HG03575 (cell line): ENCODE results near the gene PPP4R3A.
"Not testable (repeated sequence)": the region's sequence is repeated elsewhere in the genome, so short reads cannot be mapped to it uniquely, and the experiment has no call there.

Experiments
- ATAC-seq: cut with Tn5 transposase; IDR thresholded peaks from one replicate; pipeline ENCODE4 v1.9.1; 2021; ENCODE audit not compliant: unreplicated experiment, insufficient number of reproducible peaks, low FRiP score; ENCODE audit errors: extremely low read depth

Gene PPP4R3A

DNA sequence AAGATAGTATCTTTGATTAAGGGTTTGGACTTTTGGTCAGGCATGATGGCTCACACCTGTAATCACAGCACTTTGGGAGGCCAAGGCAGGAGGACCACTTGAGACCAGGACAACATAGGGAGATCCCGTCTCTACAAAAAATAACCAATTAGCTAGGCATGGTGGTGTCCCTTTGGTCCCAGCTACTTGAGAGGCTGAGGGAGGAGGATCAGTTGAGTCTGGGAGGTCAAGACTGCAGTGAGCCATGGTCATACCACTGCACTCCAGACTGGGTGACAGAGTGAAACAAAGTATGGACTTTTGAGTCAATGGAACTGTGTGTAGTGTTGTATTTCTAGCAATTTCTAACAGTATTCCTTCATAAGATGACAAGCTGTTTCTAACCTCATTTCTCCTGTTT lies 53.8 kb downstream of the PPP4R3A start:
- no peak for ATAC-seq

DNA sequence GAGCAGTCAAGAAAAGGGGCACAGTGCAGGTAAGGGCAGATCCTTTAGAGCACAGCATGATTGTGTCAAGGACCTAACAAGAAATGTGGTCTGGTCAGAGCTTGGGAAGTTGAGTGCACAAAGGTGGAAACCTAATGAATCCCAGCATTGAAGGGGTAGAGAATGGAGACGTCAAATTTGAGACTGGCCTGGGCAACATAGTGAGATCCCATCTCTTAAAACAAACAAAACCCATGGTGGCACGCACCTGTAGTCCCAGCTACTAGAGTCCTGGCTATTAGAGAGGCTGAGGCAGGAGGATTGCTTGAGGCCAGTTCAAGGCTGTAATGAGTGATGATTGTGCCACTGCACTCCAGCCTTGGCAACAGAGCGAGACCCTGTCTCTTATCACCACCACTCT lies 55.5 kb downstream of the PPP4R3A start:
- ATAC-seq = no peak

DNA sequence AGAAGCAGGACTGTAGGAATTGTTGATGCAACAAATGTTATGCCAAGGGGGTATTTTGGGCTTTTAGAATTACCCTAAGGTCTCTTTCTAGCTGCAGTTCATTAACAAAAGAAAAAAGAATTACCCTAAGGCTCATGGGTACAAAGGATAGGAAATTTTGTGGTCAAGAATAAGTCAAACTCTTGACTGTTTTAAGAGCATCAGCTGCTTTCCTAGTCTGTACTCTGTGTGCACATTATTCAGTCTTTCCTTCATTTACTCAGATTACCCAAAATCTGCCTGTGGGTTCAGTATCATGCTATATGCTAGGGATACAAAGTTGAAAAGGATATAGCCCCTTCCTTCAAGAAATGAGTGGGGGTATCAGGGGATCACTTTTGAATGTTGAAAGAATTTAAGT lies 56.0 kb downstream of the PPP4R3A start:
- no peak for ATAC-seq

DNA sequence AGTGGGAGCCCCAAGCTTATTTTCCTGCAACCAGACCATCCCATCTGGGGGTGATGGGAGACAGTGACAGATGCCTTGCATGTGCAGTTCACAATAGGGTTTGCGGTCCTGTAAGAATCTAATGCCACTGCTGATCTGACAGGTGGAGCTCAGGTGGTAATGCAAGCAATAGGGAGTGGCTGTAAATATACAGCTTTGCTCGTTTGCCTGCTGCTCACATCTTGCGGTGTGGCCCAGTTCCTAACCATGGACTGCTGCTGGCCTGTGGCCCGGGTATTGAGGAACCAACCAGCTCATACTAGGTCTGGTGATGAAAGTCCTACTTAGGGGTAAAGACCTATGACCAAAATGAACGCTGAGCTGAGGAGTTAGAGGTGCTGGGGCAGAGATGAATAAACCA lies 56.4 kb downstream of the PPP4R3A start:
- ATAC-seq = no peak

DNA sequence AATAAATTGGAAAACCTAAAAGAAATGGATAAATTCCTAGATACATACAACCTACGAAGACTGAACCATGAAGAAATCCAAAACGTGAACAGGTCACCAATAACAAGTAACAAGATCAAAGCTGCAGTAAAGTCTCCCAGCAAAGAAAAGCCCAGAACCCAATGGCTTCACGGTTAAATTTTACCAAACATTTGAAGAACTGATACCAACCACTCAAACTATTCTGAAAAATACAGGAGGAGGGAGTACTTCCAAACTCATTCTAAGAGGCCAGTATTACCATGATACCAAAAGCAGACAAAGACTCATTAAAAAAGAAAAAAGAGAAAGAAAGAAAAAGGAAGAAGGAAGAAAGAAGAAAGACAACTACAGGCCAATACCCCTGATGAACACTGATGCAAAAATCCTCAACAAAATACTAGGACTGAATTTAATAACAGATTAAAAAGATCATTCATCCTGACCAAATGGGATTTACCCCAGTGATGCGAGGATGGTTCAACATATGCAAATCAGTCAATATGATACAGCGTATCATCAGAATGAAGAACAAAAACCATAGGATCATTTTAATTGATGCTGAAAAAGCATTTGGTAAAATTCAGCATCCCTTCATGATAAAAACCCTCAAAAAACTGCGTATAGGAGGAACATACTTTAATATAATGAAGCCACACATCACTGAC lies 65.6 kb downstream of the PPP4R3A start:
- ATAC-seq = no peak

DNA sequence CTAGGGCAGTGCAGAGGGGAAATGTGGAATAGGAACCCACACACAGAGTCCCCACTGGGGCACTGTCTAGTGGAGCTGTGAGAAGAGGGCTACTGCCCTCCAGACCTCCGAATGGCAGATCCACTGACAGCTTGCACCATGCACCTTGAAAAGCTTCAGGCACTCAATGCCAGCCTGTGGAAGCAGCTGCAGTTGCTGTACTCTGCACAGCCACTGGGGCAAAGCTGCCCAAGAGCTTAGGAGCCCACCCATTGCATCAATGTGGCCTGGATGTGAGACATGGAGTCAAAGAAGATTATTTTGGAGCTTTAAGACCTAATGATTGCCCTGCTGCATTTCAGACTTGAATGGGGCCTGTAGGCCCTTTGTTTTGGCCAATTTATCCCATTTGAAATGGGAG lies 70.8 kb downstream of the PPP4R3A start:
- no peak for ATAC-seq

DNA sequence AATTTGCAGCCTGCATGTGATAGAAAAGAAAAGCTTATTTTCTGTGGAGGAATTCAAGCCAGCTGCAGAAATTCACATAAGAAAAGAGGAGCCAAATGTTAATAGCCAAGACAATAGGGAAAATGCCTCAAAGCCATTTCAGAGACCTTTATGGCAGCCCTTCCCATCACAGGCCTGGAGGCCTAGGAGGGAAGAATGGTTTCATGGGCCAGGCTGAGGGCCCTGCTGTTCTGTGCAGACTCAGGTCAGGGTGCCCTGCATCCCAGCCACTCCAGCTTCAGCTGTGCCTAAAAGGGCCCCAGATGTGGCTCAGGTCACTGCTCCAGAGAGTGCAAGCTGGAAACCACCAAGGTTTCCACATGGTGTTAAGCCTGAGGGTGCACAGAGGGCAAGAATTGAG lies 71.3 kb downstream of the PPP4R3A start:
- ATAC-seq = no peak

DNA sequence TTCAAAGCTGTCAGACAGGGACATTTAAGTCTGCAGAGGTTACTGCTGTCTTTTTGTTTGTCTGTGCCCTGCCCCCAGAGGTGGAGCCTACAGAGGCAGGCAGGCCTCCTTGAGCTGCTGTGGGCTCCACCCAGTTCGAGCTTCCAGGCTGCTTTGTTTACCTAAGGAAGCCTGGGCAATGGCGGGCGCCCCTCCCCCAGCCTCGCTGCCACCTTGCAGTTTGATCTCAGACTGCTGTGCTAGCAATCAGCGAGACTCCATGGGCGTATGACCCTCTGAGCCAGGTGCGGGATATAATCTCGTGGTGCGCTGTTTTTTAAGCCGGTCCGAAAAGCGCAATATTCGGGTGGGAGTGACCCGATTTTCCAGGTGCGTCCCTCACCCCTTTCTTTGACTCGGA lies 73.8 kb downstream of the PPP4R3A start:
- not testable (repeated sequence) for ATAC-seq

DNA sequence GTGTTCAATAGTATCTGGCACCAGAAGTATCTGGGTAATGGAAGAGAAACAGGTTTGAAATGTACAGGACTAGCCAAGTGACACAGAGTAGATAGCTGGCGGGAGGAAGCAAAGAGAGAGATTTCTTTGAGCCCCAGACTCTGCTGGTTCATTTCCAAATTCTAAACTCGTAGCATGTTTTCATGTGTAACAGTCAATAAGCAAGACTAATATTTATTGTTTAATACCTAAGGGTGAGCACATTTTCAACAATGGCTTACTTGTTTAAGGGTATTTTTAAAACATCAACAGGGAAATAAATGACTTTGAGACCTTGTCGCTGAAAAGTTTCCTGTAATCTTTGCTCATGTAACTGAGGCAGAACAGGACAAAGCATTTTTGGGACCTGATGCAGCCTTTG lies 80.7 kb downstream of the PPP4R3A start:
- no peak for ATAC-seq

DNA sequence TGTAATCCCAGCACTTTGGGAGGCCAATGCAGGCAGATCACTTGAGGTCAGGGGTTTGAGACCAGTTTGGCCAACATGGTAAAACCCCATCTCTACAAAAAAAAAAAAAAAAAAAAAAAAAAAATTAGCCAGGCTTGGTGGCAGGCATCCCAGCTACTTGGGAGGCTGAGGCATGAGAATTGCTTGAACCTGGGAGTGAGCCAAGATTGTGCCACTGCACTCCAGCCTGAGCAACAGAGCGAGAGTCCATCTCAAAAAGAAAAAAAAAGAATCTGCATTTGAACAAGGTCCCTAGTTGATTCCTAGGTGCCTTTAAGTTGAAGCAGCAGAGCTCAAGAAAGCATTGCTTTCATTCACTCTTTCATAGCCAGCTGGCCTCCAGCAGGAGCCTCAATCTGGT lies 81.2 kb downstream of the PPP4R3A start:
- not testable (repeated sequence) for ATAC-seq

DNA sequence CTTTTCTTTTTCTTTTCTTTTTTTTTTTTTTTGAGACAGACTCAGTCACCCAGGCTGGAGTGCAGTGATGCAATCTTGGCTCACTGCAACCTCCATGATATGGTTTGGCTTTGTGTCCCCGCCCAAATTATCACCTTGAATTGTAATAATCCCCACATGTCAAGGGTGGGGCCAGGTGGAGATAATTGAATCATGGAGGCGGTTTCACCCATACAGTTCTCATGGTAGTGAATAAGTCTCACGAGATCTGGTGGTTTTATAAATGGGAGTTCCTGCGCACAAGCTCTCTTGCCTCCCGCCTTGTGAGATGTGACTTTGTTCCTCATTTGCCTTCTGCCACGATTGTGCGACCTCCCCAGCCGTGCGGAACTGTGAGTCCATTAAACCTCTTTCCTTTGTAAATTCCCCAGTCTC lies 84.6 kb downstream of the PPP4R3A start:
- ATAC-seq = not testable (repeated sequence)

DNA sequence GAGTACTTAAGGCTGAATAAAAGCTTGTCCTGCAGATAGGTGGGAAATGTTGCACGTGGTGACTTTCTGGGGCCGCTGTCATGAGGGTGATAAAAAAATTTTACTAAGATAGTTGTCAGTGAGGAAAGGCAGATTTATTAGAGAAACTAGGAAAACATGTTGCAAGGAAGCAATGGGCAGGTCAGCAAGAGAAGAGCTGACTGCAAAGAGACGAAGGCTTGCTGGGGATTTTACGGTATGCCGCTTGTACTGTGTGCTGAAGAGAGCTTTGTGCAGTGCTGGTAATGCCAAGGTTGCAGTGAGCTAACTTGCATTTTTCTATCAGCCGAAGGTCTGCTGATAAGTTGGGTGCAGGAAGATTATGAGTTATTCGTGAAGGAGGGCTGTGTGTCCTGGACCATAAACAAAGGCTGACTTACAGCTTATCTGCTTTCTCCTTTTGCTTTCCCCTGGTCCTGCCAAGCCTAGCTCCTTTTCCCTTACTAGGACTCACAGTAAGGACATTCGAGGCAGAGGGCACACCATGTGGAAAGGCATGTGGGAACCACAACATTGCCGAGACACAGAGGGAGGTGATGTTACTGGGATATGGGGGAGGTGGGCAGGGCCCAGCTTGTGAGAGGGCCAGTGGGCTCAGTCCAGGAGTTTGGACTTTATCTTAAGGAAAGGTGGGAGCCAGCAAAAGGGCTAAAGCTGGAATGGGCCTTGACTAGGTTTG lies 85.1 kb downstream of the PPP4R3A start:
- no peak for ATAC-seq

DNA sequence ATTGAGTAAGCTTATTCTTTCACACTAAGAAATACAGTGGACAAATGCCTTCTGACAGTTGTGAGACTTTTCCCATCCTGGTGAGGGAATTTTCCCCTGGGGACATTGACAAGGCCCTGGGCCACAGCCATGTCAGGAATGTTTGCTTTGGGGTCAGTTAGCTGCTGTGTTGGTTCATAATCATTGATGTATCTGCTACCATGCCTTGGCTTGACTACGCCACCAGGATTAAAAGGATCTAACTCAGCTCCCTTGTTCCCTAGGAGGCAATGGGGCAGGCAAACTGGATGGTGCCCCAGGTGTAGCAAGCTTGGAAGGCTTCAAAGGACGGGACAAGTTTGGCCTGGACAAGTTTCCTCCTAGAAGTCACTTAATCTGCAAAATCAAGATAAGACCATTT lies 89.4 kb downstream of the PPP4R3A start:
- no peak for ATAC-seq

DNA sequence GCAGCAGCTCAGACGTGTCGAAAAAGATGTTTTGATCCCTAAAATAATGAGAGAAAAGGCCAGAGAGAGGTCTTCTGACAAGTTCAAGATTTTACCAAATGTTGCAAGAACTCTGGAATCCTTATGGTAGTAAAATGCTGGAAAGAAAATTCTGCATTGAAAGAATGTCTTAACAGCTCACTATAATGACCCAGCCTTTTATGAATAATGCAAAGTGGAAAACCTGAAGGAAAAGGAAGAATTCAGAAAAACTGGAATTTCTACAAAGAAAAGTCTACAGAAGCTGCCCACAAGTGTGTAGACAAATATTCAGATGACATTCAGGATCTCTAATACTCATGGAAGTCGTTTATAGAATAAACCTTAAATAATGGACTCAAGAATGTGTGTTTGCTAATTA lies 90.7 kb downstream of the PPP4R3A start:
- no peak for ATAC-seq

DNA sequence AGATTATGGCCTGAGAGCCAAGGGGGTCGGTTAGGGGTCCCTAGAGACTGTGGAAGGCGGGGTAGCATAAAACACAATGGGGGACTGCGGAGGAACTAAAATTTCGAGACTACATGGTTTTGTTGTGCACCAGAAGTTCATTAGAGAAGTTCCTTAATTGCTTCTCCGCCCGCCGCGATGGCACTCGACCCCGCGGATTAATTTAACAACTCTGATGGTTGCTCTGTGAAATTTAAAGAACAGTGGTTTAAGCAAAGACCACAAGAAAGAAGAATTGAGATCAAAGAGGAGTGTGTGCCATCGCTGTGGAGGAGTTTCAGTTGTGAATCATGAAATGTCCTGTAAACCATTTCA lies 91.1 kb downstream of the PPP4R3A start:
- no peak for ATAC-seq

DNA sequence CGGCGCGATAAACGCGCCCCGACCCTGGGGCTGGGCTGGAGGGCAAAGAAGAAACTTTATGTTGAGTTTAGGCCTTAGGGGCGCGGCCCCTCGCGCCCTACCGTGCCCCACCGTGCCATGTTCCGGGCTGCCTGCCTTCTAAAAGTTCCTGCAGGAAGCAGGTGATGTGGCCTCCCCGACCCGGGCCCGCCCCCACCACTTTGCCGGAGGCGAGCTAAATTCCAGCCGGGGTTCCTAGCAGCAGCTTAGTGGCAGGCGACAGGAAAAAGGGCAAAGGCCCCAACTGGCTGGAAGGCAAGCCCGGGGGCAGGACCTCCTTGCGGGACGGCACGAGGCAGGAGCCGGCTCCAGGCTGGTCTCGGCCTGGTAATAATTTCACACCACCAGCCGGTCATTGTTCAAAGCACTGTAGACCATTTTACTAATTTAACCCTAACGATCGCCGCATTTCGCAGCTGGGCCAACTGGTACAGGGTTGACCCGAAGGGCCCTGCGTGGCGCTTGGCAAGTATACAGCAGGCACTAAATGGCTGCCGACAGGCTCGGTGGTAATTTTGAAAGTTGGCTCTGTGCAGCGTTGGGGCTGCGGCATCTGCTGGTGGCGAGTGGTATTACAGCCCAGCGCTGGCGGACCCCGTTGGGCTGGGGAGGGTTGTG lies 91.6 kb downstream of the PPP4R3A start:
- no peak for ATAC-seq

DNA sequence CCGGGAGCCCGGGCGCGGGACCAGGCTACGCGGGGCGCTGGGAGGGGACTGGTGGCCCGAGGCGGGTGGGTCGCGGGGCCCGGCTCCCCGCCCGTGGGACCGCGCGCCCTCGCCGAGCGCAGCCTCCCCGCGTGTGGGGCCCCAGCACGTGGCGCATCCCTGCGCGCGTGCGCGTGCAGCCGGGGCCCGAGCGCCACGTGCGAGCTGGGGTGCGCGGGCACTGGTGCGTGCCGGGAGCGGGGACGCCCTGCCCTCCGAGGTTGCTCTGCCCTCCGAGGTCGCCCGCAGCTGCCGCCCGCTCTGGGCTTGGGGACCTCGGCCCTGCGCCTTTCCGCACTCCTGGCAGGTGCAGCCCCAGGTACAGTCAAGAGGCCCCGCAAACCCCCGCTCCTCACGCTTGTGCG lies 92.1 kb downstream of the PPP4R3A start:
- no peak for ATAC-seq

DNA sequence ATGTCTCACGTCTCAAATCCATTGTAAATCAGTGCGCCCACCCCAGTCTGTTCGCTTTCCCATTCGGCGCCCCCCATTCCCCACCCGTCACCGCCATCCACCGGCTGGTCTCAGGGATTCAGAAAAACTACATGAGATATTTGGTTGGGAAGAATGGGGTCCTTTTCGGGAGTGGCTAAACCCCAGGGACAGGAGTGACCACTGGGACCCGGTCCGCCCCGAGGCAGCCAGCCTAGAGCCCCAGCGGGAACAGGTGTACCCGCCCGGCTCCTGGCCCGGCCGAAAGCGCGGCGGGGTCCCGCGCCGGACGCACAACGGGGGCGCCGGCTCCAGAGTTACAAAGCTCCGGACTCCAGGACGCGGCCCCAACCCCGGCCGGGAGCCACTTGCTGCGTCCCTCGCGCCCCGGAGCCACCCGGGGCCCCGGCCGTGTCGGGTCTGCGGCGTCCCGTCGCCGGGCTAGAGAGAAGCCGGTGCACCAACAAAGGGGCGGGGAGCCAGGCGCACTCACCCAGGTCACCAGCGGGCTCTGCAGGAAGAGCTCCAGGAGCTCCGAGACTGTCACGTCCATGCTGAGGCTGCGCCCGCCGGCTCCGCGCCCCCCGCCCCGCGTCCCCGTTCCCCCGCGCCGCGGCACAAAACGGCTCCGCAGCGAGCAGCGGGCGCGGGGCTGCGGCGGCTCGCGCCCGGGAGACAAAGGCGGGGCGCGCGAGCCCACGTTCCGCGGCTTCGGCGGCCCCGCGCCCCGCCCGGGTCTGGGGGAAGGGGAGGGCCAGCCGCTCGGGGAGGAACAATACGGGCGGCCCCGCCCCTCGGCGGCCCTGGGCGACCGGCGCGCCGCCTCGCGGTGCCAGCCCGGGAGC lies 92.8 kb downstream of the PPP4R3A start, which contains the start of gene CCDC88C:
TSS of gene CCDC88C (minus strand) at position 701 of the 863 bp plus-strand sequence. CDS start at position 571, 130 bp downstream.
- ATAC-seq = no peak

DNA sequence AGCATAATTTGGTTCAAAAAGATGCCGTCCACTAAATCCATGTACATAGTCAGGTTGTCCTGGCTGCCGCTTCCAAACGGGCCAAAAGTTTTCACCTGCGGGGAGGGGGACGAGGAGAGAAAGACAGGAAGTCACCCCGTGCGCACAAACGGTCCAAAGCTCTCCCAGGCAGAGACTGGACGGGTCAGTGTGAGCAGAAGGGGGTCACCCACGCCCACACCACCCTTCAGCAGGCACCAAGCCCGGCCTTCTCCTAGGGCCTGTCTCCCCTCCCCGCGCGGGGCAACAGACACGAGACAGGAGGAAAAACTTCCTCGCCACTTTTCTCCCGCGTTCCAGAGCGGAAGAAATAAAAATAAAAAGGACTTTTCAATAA lies 93.4 kb downstream of the PPP4R3A start:
- no peak for ATAC-seq
